CD4-positive, alpha-beta T cell treated with Interleukin-6 at 100 ng/mL for 8 hours (primary cell): ENCODE results near the gene ZNF480.
"Not testable (repeated sequence)": the region's sequence is repeated elsewhere in the genome, so short reads cannot be mapped to it uniquely, and the experiment has no call there.

Experiments used
- DNase-seq: peaks from one replicate; pipeline ENCODE4 v3.0.0-alpha.2; 2020; ENCODE audit warnings: mixed read lengths, low spot score

The ZNF480 gene

DNA sequence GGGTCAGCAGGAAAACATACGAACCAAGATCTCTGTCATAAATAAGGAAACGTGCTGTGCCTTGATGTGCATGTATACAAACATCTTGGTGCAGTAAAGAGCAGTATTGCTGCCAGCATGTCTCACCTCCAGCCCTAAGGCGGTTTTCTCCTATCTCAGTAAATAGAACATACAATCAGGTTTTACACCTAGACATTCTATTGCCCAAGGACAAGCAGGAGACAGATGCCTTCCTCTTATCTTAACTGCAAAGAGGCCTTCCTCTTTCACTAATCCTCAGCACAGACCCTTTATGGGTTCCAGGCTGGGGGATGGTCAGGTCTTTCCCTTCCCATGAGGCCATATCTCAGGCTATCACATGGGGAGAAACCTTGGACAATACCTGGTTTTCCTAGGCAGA is 42.1 kb downstream of the ZNF480 start:
- DNase-seq, result not testable (repeated sequence)

DNA sequence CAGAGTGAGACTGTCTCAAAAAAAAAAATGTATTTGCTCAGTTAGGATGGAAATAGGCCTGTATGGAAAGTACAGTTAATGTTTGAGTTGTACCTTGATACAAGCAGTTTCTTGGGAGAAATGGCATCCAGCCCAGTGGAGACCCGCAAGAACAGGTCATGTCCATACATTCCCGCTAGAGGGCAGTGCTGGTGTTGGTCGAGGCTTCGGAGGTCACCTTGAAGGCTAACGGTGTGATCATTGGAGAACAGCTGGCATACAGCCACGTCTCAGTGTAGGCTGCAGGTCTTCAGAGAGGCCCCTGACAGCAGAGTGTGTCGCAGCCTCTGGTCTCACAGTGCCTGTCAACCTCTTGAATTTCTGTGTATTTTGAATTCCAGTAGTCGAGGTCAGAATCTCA is 46.6 kb downstream of the ZNF480 start:
- peak; percentile 47 for DNase-seq

DNA sequence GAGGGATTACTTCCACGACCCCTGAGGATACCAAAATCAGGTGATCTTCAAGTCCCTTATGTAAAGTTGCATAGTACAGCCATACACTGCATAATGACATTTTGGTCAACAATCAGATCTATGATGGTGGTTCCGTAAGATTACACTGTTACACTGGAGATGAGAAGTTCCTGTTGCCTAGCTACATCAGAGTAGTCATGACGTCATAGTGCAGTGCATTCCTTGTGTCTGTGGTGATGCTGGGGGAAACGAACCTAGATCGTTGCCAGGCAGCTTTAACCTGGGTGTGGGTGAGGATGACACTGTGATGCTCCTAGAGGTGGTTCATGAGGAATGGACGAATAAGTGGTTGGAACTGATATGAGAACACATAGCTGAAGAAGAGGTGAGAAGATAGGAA is 48.2 kb downstream of the ZNF480 start:
- no peak for DNase-seq

DNA sequence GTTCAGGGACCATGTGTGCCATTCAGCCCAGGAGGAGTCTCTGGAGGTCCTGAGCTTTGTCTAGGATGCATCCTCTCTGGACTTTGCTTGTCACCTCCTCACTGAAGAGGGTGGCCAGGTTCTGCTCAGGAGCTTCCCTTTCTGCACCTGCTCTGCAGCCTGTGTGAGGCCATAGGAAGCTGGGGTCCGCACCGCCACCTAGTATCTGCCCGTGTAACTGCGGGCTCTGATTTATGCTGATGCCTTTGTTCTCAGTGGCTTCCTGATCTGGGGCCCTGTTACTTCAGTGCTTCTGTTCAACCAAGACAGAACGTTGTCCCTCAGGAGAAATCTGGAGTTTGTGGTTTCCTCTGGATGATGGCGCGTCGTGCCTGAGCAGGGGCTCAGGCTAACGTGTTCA is 54.5 kb downstream of the ZNF480 start:
- DNase-seq, result no peak

DNA sequence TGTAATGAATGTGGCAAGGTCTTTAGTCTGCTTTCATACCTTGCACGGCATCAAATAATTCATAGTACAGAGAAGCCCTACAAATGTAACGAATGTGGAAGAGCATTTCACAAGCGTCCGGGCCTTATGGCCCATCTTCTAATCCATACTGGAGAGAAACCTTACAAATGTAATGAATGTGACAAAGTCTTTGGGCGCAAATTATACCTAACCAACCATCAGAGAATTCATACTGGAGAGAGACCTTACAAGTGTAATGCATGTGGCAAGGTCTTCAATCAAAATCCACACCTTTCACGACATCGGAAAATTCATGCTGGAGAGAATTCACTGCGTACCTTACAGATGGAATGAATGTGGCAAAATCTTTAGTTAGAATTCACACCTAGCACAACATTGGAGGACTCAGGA is 69.5 kb downstream of the ZNF480 start:
- no peak for DNase-seq

DNA sequence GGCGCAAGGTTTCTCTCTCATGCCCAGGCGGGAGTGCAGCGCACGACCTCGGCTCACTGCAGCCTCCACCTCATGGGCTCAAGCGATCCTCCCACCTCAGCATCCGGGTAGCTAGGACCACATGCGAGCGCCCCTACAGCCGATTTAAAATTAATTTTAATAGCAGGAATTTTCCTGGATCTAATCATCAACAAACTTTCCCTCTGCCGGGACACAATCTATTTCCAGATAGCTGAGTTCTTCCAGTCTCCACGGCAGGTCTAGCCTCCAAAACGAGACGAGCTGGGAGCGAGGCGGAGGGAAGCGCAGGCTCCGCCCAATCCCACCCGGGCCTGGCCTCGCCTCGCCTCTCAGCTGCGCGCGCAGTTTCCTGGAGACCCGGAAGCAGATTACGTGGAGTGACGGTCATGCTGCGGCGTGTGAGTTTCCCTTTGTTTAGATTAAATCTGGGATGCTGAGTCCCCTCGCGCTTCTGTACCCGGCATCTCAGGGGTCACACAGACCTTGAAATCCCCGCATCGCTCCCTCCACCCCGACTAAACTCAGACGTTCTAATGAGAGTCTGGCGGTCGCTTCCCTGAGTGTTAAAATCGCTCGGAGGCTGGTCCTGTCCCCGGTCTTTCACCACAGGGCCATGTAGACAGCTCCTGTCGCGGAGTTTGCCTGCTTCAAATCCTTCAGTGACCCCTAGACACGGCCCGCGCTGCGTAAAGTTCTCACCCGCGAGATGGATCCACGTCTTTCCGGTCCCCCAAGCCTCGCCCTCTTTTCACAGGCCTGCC is 72.8 kb downstream of the ZNF480 start, which contains the start of gene ZNF880:
Gene ZNF880 (plus strand): TSS at position 365 of the 782 bp plus-strand sequence. CDS start 43 bp downstream, at position 408.
- DNase-seq, result peak; percentile 88

DNA sequence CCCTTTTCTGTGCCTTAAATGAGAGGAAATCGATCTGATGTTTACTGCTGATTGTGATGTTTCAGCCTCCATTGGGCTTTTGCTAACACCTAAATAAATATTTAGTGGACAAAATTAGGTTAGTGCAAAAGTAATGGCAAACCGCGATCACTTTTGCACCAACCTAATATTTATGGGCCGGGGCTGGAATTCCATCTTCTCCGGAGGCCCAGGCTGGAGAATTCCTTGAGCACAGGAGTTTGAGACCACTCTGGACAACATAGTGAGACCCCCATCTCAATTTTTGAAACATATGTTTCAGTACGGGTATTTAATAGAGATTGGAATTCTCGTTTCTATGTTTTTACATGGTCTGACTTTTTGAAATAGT is 73.4 kb downstream of the ZNF480 start:
- DNase-seq, result no peak
